KG1 (cell line): ENCODE data around the gene ACAP1.
"Not testable (repeated sequence)": the region's sequence is repeated elsewhere in the genome, so short reads cannot be mapped to it uniquely, and the experiment has no call there.

Experiments used
- DNase-seq: peaks from one replicate; lab custom pipeline; 2025; lab: John Stamatoyannopoulos, UW

The ACAP1 gene

DNA sequence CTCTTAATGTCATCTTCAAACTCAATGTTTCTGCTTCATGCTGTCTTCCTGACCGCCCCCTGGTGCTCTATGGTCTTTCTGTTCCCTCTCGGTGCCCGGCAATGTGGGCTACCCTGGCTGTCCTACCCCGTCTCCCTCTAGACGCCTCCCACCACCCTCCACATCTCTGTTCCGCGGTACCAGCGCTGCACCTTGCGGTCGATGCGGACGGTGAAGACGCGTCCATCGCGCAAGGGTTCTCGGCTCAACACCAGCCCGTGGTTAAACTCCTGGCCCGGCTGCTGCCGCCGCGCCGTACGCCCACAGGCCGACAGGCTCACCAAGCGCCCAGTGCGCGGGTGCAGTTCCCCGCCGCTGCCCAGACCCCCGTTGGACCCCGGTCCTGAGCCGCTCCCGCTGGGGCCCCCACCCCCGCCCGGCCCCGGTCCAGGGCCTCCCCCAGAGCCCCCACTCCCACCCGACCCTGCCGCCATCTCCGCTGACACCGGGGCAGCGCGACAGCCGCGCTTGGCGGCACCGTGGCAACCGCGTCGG is 7.4 kb upstream of the ACAP1 start, which contains the start of gene NEURL4:
Gene NEURL4, minus strand, starts transcription at position 496 of the 534 bp plus-strand sequence. Its CDS starts 23 bp downstream, at position 473.
- no peak for DNase-seq

- DNase-seq: peak; percentile 95
Measured at GRCh38 chr17:7329374-7329996, 6.8 kb upstream of the ACAP1 start.

DNA sequence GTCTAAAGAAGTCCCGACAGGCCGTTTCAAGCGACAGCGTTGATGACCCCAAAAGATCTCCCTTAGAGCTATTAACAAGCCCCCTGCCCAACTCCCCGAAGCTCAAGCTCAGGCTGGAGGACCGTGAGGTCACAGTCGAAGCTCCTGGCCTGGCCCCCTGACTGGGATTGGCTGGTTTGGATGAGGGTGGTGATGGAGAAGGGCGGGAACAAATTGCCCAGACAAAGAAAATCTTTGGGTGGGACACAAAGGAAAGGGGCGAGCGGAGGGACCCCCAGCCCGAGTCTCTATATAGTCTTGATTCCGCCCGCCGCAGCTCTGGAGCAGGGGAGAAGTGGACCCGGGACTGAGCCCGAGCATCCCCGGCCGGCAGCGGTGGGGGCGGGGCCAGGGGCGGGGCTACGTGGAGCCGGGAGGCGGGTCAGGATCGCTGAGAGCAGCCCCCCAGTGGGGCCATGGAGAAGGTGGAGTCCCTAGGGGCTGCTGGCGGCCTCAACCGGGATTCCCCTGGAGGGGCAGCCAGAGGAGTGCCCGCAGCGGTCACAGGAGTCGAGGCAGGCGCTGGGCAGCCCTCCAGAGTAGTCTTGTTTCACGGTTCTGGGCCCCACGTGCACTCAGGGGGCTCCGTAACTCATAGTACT is 6.2 kb upstream of the ACAP1 start:
- no peak for DNase-seq

- no peak for DNase-seq
Measured at GRCh38 chr17:7330638-7331015, 5.7 kb upstream of the ACAP1 start.

DNA sequence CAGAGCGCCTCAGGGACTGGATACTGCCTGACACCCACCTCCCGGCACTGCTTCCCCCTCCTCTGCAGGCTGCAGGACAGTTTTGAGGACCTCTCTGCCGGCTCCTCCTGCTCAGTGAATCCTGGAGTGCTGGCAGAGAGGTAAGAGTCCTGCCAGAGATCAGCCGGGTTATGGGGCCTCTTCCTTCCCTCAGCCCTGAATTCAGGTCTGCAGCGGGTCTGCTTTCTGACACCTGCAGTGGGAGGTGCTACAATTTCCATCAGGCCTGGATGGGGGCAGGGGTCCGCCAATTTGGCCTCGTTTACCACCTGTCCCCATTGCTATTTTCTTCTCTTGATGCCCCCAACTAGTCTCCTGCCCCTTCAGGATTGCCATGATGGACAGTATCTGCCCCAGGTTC is 4.2 kb upstream of the ACAP1 start:
- no peak for DNase-seq

DNA sequence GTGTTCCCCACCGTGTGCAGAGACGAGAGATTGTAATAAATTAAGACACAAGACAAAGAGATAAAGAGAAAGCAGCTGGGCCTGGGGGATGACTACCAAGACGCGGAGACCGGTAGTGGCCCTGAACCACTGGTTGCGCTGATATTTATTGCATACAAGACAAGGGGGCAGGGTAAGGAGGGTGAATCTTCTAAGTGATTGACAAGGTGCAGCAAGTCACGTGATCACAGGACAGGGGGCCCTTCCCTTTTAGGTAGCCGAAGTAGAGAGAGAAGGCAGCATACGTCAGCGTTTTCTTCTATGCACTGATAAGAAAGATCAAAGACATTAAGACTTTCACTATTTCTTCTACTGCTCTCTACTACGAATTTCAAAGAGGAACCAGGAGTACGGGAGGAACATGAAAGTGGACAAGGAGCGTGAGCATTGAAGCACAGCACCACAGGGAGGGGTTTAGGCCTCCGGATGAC is 3.7 kb upstream of the ACAP1 start:
- not testable (repeated sequence) for DNase-seq

GRCh38 chr17:7334938-7335538 is 1.3 kb upstream of the ACAP1 start:
- DNase-seq: no peak

GRCh38 chr17:7335765-7336164 is 564 bp upstream of the ACAP1 start:
- DNase-seq: not testable (repeated sequence)

GRCh38 chr17:7337600-7337999 is 1.3 kb downstream of the ACAP1 start:
- DNase-seq: not testable (repeated sequence)

DNA sequence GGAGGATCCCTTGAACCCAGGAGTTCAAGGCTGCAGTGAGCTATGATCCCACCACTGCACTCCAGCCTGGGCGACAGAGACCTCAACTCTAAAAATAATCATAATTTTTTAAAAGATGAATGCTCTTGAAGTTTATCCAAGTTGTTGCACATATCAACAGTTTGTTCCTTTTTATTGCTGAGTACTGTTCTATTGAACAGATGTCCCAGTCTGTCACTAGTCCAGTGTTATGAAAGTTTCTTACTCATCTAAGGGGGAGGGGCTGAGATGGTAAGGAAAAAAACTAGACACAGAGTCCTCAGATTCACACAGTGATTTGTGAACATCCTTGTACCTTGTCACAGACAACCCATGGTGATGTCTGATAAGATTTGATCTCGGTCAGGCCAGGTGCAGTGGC is 3.9 kb downstream of the ACAP1 start:
- no peak for DNase-seq

- DNase-seq: no peak
Measured at GRCh38 chr17:7341842-7342241, 5.5 kb downstream of the ACAP1 start.

- DNase-seq: no peak
Measured at GRCh38 chr17:7343250-7343649, 6.9 kb downstream of the ACAP1 start.

DNA sequence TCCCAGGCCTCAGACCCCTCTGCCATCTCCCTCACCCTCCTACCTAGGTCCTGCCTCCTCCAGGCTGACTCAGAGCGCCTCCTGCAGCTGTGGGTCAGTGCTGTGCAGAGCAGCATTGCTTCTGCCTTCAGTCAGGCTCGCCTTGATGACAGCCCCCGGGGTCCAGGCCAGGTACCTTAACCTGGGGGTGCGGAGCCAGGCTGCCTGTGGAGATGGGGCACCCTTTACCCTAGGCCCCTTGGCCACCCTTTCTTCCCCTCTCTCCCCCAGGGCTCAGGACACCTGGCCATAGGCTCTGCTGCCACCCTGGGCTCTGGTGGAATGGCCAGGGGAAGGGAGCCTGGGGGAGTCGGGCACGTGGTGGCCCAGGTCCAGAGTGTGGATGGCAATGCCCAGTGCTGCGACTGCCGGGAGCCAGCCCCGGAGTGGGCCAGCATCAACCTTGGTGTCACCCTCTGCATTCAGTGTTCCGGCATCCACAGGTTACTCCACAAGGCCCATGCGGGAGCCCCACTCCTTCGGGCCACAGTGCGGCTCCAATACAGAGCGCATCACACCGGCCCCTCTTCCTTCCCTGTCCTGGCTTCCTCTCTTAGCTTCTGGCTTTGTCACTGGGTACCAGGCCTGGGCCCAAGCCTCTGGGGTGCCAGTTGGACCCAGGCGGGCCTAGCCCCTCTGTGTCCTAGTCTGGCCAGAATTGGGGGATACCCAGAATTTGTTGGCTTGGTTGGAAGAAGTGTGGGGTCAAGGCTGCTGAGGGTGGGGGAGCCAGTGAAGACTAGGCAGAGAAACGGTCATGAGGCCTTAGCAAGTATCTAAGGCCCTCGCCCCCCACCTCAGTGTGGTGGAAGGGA is 10.7 kb downstream of the ACAP1 start:
- no peak for DNase-seq

DNA sequence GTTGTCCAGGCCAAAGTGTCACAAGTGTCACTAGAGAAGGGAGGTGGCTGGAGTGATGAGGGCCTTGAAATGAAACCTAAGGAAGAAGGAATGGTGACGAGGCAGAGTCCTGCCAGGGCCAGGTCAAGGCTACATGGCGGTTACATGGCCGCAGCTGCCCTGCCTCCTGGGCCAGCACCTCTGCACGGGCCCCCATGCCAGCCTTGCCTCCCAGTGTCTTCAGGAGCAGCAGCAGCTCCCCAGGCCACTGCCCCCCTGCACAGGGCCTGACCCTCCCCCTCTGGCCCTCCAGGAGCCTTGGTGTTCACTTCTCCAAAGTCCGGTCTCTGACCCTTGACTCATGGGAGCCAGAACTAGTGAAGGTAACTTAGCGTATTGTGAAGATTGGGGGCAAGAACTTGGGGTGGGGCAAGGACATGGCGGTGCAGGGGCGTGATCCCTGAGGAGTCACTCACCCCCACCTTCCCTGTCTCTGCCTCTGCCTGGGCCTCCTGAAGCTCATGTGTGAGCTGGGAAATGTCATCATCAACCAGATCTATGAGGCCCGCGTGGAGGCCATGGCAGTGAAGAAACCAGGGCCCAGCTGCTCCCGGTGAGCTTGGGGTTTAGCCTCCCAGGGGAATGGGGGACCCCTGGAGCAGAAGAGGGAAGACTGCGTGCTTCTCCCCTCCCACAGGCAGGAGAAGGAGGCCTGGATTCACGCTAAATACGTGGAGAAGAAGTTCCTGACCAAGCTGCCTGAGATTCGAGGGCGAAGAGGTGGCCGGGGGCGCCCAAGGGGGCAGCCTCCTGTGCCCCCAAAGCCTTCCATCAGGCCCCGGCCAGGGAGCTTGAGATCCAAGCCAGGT is 11.5 kb downstream of the ACAP1 start:
- DNase-seq: no peak

DNA sequence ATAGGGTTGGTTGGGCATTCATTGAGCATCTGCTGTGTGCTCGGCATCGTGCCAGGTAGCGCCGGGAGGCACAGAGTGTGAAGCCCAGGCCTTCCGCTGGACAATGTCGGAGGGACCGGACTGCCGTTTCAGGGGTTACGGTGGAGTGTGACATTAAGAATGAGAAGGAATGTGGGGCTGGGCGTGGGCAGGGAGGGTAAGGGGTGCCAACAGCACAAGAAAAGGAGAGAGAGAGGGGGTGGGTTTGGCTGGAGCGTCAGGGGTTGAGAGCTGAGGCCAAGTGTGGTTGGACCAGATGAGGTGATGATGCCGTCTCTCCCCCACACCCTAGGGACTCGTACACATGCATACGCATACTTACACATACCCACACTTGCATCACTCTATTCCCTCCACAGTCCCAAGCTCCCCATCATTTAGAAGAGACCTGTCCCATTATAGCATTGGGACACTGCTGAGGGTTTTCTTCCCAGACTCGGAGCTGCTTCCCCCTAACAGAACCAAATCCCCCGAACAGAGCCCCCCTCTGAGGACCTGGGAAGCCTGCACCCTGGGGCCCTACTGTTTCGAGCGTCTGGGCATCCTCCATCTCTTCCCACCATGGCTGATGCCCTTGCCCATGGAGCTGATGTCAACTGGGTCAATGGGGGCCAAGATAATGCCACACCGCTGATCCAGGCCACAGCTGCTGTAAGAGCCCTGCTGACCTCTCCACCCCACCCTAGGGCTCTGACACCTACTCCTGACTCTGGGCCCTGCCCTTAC is 12.3 kb downstream of the ACAP1 start:
- no peak for DNase-seq

- no peak for DNase-seq
Measured at GRCh38 chr17:7351665-7352502, 15.6 kb downstream of the ACAP1 start, which contains the start of gene KCTD11. KCTD11 (plus strand) TSS chr17:7352162.

DNA sequence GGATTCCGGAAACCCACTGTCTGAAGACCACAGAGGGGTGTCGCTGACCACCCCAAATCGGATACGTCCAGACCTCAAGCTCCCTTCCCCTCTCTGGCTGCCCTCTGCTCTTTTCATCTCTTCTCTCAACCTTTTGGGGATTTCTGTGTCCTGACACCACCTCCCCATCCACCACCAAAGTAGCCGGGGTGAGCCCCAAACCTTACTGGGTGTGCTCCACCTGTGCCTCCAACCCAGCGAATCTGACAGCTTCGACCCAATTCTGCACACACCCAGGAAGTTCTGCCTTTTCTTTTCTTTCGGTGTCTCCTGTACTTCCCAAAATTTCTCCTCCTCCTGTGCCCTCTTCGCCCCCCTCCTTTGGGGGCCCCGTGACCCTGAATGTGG is 16.2 kb downstream of the ACAP1 start:
- no peak for DNase-seq

- no peak for DNase-seq
Measured at GRCh38 chr17:7352910-7353635, 16.7 kb downstream of the ACAP1 start.
